ENCODE data around the gene SPEG. TPM values are rescaled to one million over a fixed set of nuclear protein-coding genes. Genes with fewer than 3 reads are reported as not detected.

The SPEG gene
- total RNA-seq, 1 experiment from 2014 or later, result 12.6 TPM

- Histone ChIP-seq H3K9me3 (no peaks in the 10 kb centered on the region), H3K36me3 (no peaks in the 10 kb centered on the region), H3K27me3 (no peaks in the 10 kb centered on the region), H3K4me3 (no peak overlapping the region)
- DNase-seq, result no peak
Measured at GRCh38 chr2:219490186-219490585, 55.5 kb downstream of the SPEG start.

- H3K9me3 ChIP-seq, result no peaks in the 10 kb centered on the region
- DNase-seq, result no peak
- no peaks in the 10 kb centered on the region for H3K36me3 ChIP-seq
- no peaks in the 10 kb centered on the region for H3K27me3 ChIP-seq
- no peak overlapping the region for H3K4me3 ChIP-seq
Measured at GRCh38 chr2:219490600-219491130, 56.0 kb downstream of the SPEG start.

DNA sequence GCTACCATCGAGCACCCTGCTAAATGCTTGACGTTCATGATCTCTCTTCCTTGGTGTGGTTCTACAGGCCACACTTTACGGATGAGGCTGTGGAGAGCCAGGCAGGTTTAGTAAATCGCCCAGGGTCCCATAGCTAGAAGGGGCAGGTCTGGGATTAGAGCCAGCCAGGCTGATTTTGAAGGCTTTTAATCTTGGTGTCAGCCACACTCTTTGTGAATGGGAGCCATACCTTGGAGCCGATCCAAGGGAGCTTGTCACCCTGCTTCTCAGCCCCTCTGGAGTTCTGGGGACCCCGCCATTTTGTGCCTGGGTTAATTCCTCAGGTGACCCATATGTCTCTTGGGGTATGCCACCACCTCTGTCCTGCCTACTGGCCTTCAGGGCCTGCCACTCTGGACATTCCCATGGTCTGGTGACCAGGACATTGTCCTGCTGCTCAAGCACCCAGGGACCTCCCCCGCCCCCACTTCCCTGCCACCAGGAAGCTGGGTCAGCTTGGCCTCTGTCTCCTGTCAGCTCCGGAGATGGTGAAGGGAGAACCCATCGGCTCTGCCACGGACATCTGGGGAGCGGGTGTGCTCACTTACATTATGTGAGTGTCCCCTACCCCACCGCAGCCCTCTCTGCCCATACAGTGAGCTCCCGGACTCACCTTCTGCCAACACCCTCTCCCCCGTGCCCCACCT lies 56.8 kb downstream of the SPEG start:
- no peaks in the 10 kb centered on the region for H3K9me3 ChIP-seq
- no peaks in the 10 kb centered on the region for H3K36me3 ChIP-seq
- H3K4me3 ChIP-seq, result no peak overlapping the region
- no peaks in the 10 kb centered on the region for H3K27me3 ChIP-seq
- DNase-seq, result no peak

GRCh38 chr2:219492575-219492974 lies 57.9 kb downstream of the SPEG start:
- DNase-seq, result no peak
- Histone ChIP-seq H3K36me3 (no peaks in the 10 kb centered on the region), H3K4me3 (no peak overlapping the region)

DNA sequence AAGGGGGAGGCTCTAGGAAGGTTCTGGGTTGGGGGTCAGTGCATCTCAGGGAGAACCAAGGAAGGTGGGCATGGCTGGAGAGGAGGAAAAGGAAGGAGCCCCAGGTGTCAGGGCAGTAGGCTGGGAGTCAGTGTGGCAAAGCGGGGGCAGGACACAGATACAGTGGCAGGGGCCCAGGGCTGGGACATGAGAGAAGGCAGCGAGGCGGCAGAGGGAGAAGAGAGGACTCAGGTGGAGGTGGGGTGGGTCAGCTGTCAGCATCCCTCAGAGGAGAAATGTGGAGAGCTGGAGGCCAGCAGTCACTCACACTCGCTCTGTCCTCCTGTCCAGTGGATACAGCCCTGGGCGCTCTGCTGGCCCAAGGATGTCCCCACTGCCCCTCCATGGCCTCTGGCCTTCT lies 58.4 kb downstream of the SPEG start:
- no peak overlapping the region for H3K4me3 ChIP-seq
- DNase-seq, result no peak
- H3K36me3 ChIP-seq, result no peaks in the 10 kb centered on the region
- no peaks in the 10 kb centered on the region for H3K9me3 ChIP-seq
- H3K27me3 ChIP-seq, result no peaks in the 10 kb centered on the region

More at GRCh38 chr2:219492575-219492974, 57.9 kb downstream of the SPEG start:
- no peaks in the 10 kb centered on the region for H3K9me3 ChIP-seq
- H3K27me3 ChIP-seq, result no peaks in the 10 kb centered on the region

DNA sequence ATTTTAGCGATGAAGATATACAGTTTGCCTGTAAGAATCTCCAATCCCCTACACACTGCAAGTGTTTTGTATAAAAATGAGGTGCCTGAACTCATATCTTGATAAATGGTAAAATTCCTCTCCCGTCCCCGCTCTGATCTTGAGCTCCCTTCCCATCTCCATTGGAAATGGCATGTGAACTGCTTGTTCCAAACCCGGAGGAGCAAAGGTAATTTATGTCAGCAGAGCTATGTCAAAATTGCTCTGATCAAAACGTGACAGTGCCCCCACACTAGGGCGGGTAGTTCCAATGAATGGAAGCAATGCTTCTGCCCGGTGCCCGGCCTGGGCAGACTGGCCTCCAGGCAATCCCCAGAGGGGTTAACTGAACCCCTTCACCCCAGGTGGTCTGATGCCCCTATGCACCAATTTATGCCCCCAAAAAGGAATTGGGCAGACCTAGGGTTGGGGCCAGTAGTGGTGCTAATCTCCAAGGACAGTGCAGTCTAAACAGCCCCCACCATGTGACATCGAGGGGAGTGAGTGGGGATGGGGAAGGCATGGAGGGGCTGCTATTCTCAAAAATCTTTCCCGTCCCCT lies 60.4 kb downstream of the SPEG start:
- Histone ChIP-seq H3K36me3 (no peaks in the 10 kb centered on the region), H3K9me3 (no peaks in the 10 kb centered on the region), H3K27me3 (no peaks in the 10 kb centered on the region), H3K4me3 (no peak overlapping the region)
- DNase-seq, result no peak

DNA sequence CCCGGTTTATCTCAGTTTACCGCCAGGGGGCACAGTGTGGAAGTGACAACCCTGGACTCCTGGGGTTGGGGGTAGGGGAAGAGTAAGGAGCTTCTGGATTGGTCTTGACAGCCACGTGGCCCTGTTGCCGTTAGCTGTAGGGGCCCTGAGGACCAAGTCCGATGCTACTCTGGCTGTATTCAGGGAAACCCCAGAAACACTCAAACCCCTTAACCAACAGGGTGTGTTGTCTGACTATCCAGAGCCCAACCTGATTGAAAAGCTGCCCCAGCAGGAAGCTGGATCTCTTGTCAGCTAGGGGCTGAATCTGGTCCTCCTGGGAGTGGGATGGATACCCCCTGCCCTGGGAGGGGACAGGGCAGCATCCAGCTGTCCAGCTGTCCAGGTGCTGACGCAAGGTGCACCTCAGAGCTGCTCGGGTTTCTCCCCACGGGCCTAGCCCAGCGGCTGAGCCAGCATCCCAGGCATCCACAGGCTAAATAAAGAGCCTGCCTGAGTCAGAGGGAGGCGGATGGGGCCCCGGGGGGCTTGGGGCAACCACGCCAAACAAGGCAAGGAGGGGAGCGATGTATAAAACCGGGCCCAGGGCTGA lies 61.0 kb downstream of the SPEG start:
- Histone ChIP-seq H3K9me3 (no peaks in the 10 kb centered on the region), H3K4me3 (no peak overlapping the region), H3K27me3 (no peaks in the 10 kb centered on the region), H3K36me3 (no peaks in the 10 kb centered on the region)
- DNase-seq, result peak; percentile 47

DNA sequence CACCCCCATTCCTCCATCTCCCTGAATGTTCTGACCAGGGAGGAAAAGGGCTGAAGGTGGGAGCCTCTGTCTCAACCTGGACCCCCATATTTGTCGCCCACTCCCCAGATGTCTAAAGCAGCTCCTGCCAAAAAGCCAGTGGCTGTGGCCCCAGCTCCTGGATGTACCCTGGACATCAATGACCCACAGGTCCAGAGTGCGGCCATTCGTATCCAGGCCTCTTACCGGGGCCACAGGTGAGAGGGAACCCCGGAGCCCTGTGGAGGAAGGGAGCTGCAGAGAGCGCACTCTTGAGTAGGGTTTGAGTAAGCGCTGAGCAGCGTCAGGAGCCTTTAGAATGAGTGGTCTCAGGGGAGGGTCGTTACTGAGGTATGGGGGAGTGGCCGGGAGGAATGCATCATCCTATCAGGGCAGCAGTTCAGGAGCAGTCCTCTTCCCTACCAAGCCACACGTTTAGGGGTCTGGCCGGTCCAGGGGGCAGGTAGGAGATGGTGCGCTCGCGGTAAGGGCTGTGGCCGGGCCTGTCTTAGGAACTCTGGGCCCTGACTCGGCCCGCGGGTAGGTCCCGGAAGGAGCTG lies 61.7 kb downstream of the SPEG start:
- DNase-seq, result no peak
- Histone ChIP-seq H3K36me3 (no peaks in the 10 kb centered on the region; the same call in 1 of the 2 replicates), H3K4me3 (no peak overlapping the region)

DNA sequence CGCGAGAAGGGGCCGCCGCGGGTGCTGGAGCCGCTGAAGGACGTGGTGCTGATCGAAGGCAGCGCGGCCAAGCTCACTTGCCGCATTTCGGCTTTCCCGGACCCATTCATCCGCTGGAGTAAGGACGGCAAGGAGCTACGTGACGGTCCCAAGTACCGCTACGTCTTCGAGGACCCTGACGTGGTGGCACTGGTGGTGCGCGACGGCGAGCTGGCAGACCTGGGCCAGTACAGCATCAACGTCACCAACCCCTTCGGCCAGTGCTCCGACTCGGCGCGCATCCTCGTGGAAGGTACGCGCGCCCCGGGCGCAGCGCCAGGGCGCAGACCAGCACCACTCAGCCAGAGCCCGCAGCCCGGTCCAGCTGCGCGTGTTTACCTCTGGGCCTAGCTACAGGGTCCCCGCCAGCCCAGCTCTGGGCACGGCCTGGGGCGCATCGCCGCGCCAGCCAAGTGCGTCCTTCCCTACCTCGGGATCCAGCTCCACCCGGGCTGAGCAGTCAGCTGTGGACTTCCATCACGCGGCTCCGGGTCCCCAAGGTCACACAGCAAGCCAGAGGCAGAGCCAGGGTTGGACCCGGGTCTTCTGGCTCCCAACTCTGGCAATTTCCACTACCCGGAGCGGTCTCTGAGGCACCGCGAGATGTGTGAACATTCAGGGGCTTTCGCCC lies 62.3 kb downstream of the SPEG start:
- DNase-seq, result no peak
- Histone ChIP-seq H3K36me3 (peaks cover 3% of the 10 kb centered on the region; the same call in 1 of the 2 replicates), H3K4me3 (no peak overlapping the region), H3K27me3 (no peaks in the 10 kb centered on the region), H3K9me3 (no peaks in the 10 kb centered on the region)

More for the DNA sequence above, 61.7 kb downstream of the SPEG start:
- Histone ChIP-seq H3K9me3 (no peaks in the 10 kb centered on the region), H3K27me3 (no peaks in the 10 kb centered on the region)

- H3K4me3 ChIP-seq, result peak overlapping the region; percentile 73
- no peaks in the 10 kb centered on the region for H3K9me3 ChIP-seq
- H3K36me3 ChIP-seq, result peaks cover 3% of the 10 kb centered on the region; the same call in 1 of the 2 replicates
- DNase-seq, result peak; percentile 73
- no peaks in the 10 kb centered on the region for H3K27me3 ChIP-seq
Measured at GRCh38 chr2:219497495-219498279, 63.0 kb downstream of the SPEG start.

DNA sequence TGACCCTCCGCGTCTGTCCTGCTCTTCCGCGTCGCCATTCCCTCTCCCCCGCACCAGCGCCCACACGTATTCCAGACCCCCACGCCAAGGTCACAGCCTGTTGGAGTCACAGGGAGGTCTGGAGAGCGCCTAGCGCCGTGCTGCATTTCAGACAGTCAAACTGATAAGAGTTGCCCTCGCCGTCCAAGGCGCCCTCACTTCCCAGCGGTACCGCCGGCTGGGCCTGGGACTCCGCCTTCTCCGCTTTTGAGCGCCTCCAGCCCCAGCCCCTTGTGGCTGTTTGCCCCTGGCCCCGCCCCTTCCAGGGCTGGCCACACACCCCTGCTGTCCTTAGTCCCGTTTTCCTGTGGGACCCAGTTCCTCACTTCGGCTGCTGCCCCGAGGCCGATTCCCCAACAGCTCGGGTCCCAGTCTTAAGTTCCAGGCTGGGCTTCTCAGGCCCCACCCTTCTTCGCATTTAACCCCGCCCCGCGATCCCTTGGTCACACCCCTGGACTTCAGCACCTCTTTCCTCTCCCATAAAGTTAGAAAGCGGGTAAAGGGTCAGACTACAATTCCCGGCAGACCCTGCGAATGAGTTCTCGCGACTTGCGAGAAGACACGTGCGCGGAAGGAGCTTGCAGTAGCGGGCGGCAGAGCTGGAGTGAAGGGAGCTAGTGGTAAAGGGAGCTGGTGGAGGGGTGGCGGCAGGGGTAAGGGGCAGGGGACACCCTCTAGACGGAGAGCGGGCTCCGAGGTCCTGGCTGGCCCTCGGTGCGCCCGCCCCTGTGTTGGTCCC lies 63.8 kb downstream of the SPEG start, which contains the start of gene GMPPA:
Gene GMPPA, plus strand, starts transcription at position 612 of the 778 bp plus-strand sequence. CDS start 1,085 bp downstream, outside the sequence.
- Histone ChIP-seq H3K9me3 (no peaks in the 10 kb centered on the region), H3K4me3 (peak within 1 kb of the TSS; percentile 73), H3K36me3 (peaks cover 3% of the 10 kb centered on the region; the same call in 1 of the 2 replicates), H3K27me3 (no peaks in the 10 kb centered on the region)
- DNase-seq, result peak; percentile 95

- no peak for DNase-seq
- no peaks in the 10 kb centered on the region for H3K27me3 ChIP-seq
- no peaks in the 10 kb centered on the region for H3K9me3 ChIP-seq
- H3K36me3 ChIP-seq, result peaks cover 3% of the 10 kb centered on the region; the same call in 1 of the 2 replicates
- peak overlapping the region; percentile 73 for H3K4me3 ChIP-seq
Measured at GRCh38 chr2:219499058-219499307, 64.3 kb downstream of the SPEG start.

DNA sequence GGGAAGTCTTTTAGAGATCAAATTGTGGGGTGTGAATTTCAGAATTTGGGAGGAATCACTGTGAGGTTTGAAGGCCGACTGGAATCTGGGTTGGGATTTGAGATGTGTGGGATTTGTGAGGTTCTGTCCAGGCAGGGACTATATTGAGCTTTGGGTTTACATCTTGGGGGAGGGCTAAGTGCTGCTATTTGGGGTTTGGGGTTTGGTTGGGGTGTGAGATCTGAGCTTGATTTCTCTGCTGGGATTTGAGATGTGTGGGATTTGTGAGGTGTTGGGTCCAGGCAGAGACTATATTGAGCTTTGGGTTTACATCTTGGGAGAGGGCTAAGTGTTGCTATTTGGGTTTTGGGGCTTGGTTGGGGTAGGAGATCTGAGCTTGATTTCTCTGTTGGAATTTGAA lies 64.9 kb downstream of the SPEG start:
- DNase-seq, result no peak
- Histone ChIP-seq H3K36me3 (peaks cover 3% of the 10 kb centered on the region; the same call in 1 of the 2 replicates), H3K4me3 (peak overlapping the region; percentile 73), H3K9me3 (no peaks in the 10 kb centered on the region), H3K27me3 (no peaks in the 10 kb centered on the region)

GRCh38 chr2:219500135-219500534 lies 65.5 kb downstream of the SPEG start:
- no peak overlapping the region for H3K4me3 ChIP-seq
- no peaks in the 10 kb centered on the region for H3K9me3 ChIP-seq
- H3K27me3 ChIP-seq, result no peaks in the 10 kb centered on the region
- peaks cover 3% of the 10 kb centered on the region; the same call in 1 of the 2 replicates for H3K36me3 ChIP-seq
- no peak for DNase-seq

DNA sequence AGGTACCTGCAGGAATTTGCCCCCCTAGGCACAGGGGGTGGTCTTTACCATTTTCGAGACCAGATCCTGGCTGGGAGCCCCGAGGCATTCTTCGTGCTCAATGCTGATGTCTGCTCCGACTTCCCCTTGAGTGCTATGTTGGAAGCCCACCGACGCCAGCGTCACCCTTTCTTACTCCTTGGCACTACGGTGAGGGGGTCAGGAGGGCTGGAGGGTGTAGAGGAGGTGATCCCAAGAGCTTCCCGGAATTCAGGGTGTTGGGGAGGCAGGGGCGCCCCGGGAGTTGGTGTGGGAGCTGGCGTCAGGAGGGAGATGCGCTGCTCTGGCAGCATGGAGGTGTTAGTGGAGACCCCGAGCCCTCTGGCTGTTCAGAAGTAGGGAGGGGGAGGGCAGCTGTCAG lies 67.2 kb downstream of the SPEG start:
- no peak for DNase-seq
- H3K36me3 ChIP-seq, result peaks cover 3% of the 10 kb centered on the region; the same call in 1 of the 2 replicates
- no peaks in the 10 kb centered on the region for H3K9me3 ChIP-seq
- H3K4me3 ChIP-seq, result no peak overlapping the region
- no peaks in the 10 kb centered on the region for H3K27me3 ChIP-seq
